ENCODE results near the gene RBP2.

- TF ChIP-seq CTCF (IDR thresholded peaks at IDR 0.05) (no peak), EP300 (IDR thresholded peaks at IDR 0.05; ENCODE audit: low read depth) (no peak)
Measured at GRCh38 chr3:139523166-139523565, 46.9 kb upstream of the RBP2 start.
